K562 (cell line): ENCODE measurements around the gene PLEKHM2.

Experiments
- CBX5 ChIP-seq: IDR thresholded peaks from 2 replicates; pipeline ENCODE4 v1.6.1; 2014; ENCODE audit warnings: low read depth, borderline replicate concordance
- CCAR2 ChIP-seq: fragments of 200-400 bp; formaldehyde crosslinking; IDR thresholded peaks from 2 replicates; pipeline ENCODE4 v1.6.1; 2017; ENCODE audit warnings: mild to moderate bottlenecking, low read depth, low read length
- CTCF ChIP-seq, 3 experiments: IDR thresholded peaks in 2 of 3; conservative IDR thresholded peaks in 1 of 3; 2 replicates each; pipeline ENCODE4 v1.5.1; 2011 to 2012; ENCODE audit warnings: low read length in 3 of 3, mild to moderate bottlenecking in 3 of 3, control low read depth in 2 of 3, improper control_type of control experiment in 1 of 3, inconsistent platforms in 1 of 3, low read depth in 1 of 3, mixed read lengths in 1 of 3, moderate library complexity in 1 of 3; ENCODE audit not compliant: insufficient read depth in 2 of 3
- HMGXB4 ChIP-seq: sonication (generic); formaldehyde crosslinking; IDR thresholded peaks from 2 replicates; pipeline ENCODE4 v1.8.1; 2023; ENCODE audit warnings: mild to moderate bottlenecking, missing genetic modification reagents
- NKRF ChIP-seq: fragments of 450-650 bp; IDR thresholded peaks from 2 replicates; pipeline ENCODE4 v1.6.1; 2016; ENCODE audit warnings: borderline replicate concordance
- POLR2G ChIP-seq: fragments of 200-400 bp; formaldehyde crosslinking; IDR thresholded peaks from 2 replicates; pipeline ENCODE4 v1.6.1; 2017; ENCODE audit warnings: low read depth, mild to moderate bottlenecking, antibody characterized with exemption, low read length, moderate library complexity
- PPARD ChIP-seq: fragments of 250-450 bp; sonication (Bioruptor Pico); IDR thresholded peaks from 2 replicates; pipeline ENCODE4 v1.8.0; 2022; ENCODE audit warnings: inconsistent platforms, mild to moderate bottlenecking, moderate library complexity
- PRDM10 ChIP-seq: fragments of 450-650 bp; IDR thresholded peaks from 2 replicates; pipeline ENCODE4 v1.6.1; 2018; ENCODE audit not compliant: partially characterized antibody
- SREBF1 ChIP-seq: fragments of 150-350 bp; IDR thresholded peaks from 2 replicates; pipeline ENCODE4 v1.6.1; 2014; ENCODE audit warnings: antibody characterized with exemption, low read depth, low read length, borderline replicate concordance
- ZBTB7A ChIP-seq: IDR thresholded peaks from 2 replicates; pipeline ENCODE4 v1.6.1; 2011; ENCODE audit warnings: low read depth, mild to moderate bottlenecking, low read length, moderate library complexity, borderline replicate concordance; ENCODE audit not compliant: control insufficient read depth
- ZNF12 ChIP-seq: sonication (generic); formaldehyde crosslinking; IDR thresholded peaks from 2 replicates; pipeline ENCODE4 v1.4.0; 2020; ENCODE audit warnings: mild to moderate bottlenecking, missing genetic modification reagents
- ZNF274 ChIP-seq: IDR thresholded peaks from 2 replicates; pipeline ENCODE4 v1.6.1; 2011; ENCODE audit warnings: low read depth, mild to moderate bottlenecking, low read length, moderate library complexity, borderline replicate concordance
- ZNF609 ChIP-seq: sonication (generic); formaldehyde crosslinking; IDR thresholded peaks from 2 replicates; pipeline ENCODE4 v1.8.1; 2023; ENCODE audit warnings: missing genetic modification reagents, mild to moderate bottlenecking, borderline replicate concordance

- no peak for TF ChIP-seq NKRF
- TF ChIP-seq CTCF (IDR thresholded peaks at IDR 0.05 in 2 of 3, conservative IDR thresholded peaks at IDR 0.05 in 1 of 3; ENCODE audit: insufficient read depth in 2 of 3, low read depth in 1 of 3, low read length in 3 of 3), result no peak
- no peak for TF ChIP-seq SREBF1
- TF ChIP-seq CCAR2, result no peak
- TF ChIP-seq ZNF12 (CRISPR knock-in tag), result no peak
- no peak for TF ChIP-seq PRDM10
- TF ChIP-seq ZBTB7A, result no peak
- no peak for TF ChIP-seq CBX5
- no peak for TF ChIP-seq ZNF609 (CRISPR knock-in tag)
- TF ChIP-seq POLR2G, result no peak
- TF ChIP-seq ZNF274, result no peak
- no peak for TF ChIP-seq HMGXB4
- no peak for TF ChIP-seq PPARD (CRISPR knock-in tag)
Measured at GRCh38 chr1:15685820-15686219, 1.7 kb downstream of the PLEKHM2 start.
